ENCODE results near the gene DNASE1L3. TPM values are rescaled to one million over a fixed set of nuclear protein-coding genes. Genes with fewer than 3 reads are reported as not detected.

DNASE1L3 gene
- total RNA-seq, 2 donors from 2014 or later = 0.65 TPM; not detected in 1

DNA sequence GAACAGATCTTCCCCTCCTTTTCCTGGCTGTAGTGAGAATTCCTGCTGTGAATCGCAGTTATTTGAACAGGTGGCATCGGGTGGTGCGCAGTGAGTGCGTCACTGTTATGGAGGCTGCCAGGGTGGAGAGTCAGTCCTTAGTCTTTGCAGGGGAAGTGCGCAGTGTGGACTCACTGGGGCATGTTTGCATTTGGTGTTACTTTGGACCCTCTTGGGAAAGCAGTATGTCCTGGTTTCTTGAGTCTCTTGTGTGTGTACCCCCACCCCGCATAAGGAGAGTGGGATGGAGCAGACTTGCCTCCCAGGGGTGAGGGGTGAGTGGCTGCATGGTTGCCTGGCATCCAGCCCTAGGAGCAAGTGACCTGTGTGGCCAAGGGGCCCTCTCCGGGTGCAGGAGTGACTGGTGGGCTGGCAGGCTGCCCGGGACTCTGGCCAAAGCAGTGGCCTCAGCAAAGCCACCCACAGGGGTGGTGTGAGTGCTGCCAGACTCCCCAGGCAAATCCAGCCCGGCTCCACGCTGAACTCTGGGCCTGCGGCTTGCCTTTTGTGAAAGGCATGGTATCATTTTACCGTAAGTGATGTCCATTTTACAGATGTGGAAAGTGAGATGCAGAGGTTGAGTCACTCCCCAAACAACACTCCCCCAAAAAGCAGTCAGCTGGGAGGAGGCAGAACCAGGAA, 46.4 kb downstream of the DNASE1L3 start:
- no peak for DNase-seq
- Mint-ChIP-seq H3K36me3 (ENCODE audit: low read depth) (peaks cover 3% of the 10 kb centered on the region), H3K4me3 (no peak overlapping the region), H3K4me1 (peaks cover 2% of the 10 kb centered on the region), H3K27ac (no peak overlapping the region), H3K27me3 (no peaks in the 10 kb centered on the region)
- ATAC-seq = no peak
- H3K9me3 ChIP-seq (ENCODE audit: control insufficient read depth, low read length, poor library complexity, severe bottlenecking) = no peaks in the 10 kb centered on the region

DNA sequence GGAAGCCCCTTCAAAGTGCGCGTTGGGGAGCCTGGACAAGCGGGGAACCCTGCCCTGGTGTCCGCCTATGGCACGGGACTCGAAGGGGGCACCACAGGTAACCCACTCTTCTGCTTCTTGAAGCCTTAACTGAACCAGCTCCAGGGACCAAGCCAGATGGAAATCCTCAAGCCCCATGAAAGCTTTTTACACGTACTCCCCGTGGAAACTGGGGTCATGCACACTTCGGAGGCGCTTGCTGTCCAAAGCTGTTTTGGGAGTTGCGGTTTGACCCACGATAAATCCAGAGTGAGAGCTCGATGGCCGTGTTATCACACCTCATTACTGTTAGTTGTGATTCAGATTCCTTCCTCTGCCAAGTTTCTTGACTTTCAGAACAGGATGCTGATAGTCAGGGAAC, 47.5 kb downstream of the DNASE1L3 start:
- no peaks in the 10 kb centered on the region for H3K27me3 Mint-ChIP-seq
- ATAC-seq (no peak), DNase-seq (no peak)
- no peaks in the 10 kb centered on the region for H3K9me3 ChIP-seq (ENCODE audit: control insufficient read depth, low read length, poor library complexity, severe bottlenecking)
- no peak overlapping the region for H3K27ac Mint-ChIP-seq
- H3K4me1 Mint-ChIP-seq = peaks cover 2% of the 10 kb centered on the region
- peaks cover 3% of the 10 kb centered on the region for H3K36me3 Mint-ChIP-seq (ENCODE audit: low read depth)
- H3K4me3 Mint-ChIP-seq = no peak overlapping the region

DNA sequence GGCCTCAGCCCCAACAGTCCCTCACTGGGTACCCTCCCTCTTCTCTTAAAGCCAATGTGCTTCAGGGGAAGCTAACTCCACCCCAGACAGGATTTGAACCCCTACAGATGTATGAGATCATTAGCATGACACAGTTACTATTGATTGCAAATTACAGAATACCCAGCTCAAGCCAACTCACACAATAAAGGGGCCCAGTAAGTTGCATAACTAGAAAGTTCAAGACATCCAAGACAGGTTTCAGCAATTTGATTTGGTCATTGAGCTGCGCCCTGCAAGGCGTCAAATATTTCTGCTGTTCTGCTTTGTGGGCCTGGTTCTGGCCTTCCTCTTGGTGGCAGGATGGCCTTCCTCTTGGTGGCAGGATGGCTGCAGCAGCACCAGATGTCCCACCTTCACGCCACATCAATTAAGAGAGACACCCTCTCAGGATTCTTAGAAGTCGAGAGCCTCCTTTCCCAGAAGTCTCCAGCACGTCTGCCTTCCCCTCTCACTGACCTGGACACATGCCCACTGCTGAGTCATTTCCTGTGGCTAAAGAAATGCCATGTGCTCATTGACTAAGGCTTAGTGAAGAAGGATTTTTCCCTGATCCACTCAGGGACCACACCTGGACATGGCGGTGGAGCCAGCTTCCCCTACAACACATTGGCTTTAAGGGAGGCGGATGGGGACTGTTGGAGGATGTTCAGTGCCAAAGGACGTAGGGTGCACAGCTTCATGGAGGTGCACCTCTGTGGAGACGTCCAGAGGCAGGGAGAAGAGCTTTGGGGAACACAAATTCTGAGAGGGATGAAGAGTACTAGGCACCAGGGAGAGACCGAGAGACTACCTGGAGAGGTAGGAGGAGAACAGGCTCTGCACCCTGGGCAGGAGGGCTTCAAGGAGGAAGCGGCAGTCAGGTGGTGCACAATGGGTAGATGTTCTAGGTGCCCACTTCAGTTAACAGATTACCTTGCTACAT, 49.1 kb downstream of the DNASE1L3 start:
- Mint-ChIP-seq H3K36me3 (ENCODE audit: low read depth) (peaks cover 3% of the 10 kb centered on the region), H3K4me1 (no peaks in the 10 kb centered on the region), H3K4me3 (no peak overlapping the region), H3K27ac (no peak overlapping the region), H3K27me3 (no peaks in the 10 kb centered on the region)
- DNase-seq = no peak
- no peak for ATAC-seq
- H3K9me3 ChIP-seq (ENCODE audit: control insufficient read depth, low read length, poor library complexity, severe bottlenecking) = no peaks in the 10 kb centered on the region

DNA sequence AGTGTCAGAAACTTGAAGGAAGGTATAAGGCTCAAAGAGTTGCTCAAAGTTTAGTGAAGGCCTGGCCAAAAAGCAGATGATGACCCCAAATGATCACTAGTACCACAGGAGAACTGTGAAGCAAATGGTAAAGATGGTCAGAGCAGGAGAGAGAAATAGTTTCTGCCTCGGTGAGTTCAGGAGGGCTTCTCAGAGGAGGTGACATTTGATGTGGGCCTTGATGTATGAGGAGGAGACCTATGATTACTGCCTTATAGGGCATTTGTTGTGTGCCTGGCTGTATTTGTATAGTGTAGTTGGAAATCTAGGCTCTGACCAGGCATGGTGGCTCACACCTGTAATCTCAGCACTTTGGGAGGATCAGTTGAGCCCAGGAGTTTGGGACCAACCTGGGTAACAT, 50.4 kb downstream of the DNASE1L3 start:
- Mint-ChIP-seq H3K27ac (peak overlapping the region; percentile 39), H3K36me3 (ENCODE audit: low read depth) (peaks cover 3% of the 10 kb centered on the region), H3K4me3 (no peak overlapping the region), H3K4me1 (no peaks in the 10 kb centered on the region), H3K27me3 (no peaks in the 10 kb centered on the region)
- DNase-seq = no peak
- H3K9me3 ChIP-seq (ENCODE audit: control insufficient read depth, low read length, poor library complexity, severe bottlenecking) = no peaks in the 10 kb centered on the region
- no peak for ATAC-seq

DNA sequence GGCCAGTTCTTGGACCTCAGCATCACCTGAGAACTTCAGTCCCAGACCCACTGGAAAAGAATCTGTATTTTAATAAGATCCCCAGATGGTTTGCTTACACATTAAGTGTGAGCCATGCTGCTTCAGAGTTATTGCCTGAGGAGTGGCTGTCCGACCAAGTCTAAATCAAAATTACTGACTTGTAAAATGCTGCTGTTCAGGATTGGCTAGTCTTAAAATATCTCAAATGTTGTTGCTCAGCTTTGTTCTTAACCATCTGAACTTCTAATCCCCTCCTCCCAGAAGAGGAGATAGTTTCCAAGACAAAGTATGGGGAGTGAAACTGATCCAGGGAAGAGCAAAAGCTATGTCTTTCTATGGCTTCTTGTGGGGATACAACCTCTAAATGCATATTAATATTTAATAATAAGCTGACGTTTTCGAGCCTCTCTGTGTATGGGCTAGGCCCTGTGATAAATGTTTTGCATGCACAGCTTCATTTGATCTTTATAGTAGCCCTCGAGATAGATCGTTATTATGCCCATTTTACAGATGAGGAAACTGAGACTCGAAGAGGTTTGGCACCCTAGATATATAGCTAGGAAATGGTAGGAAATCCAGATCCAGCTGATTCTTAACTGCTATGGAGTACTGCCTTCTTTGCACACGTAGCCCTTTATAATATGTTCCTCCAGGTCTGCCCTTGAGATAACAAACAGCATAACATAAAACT, 52.2 kb downstream of the DNASE1L3 start:
- Mint-ChIP-seq H3K27me3 (no peaks in the 10 kb centered on the region), H3K4me1 (no peaks in the 10 kb centered on the region), H3K27ac (no peak overlapping the region), H3K4me3 (no peak overlapping the region), H3K36me3 (ENCODE audit: low read depth) (peaks cover 3% of the 10 kb centered on the region)
- no peak for ATAC-seq
- H3K9me3 ChIP-seq (ENCODE audit: control insufficient read depth, low read length, poor library complexity, severe bottlenecking) = no peaks in the 10 kb centered on the region
- DNase-seq = no peak

DNA sequence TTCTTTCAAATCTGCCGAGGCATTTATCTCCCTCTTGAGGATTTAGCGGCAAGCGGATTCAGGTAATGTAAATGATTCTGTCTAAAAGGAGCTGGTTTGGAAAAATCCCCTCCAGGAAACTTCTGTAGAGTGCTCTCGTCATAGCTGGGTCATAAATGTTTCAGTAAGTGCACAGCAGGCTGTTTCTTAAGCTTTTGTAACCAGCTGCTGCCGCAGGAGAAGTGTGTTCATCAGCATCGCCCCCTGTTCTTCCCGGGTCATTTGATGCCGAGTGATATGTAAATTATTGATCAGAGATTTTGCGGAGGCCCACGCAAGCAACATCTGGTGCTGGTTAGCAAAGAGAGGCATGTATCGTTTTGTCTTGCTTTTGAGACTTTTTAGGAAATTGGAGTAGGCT, 53.1 kb downstream of the DNASE1L3 start:
- DNase-seq (no peak), ATAC-seq (no peak)
- H3K36me3 Mint-ChIP-seq (ENCODE audit: low read depth) = peaks cover 5% of the 10 kb centered on the region
- H3K27ac Mint-ChIP-seq = no peak overlapping the region
- H3K9me3 ChIP-seq (ENCODE audit: control insufficient read depth, low read length, poor library complexity, severe bottlenecking) = no peaks in the 10 kb centered on the region
- H3K4me1 Mint-ChIP-seq = no peaks in the 10 kb centered on the region
- H3K4me3 Mint-ChIP-seq = no peak overlapping the region
- H3K27me3 Mint-ChIP-seq = no peaks in the 10 kb centered on the region

DNA sequence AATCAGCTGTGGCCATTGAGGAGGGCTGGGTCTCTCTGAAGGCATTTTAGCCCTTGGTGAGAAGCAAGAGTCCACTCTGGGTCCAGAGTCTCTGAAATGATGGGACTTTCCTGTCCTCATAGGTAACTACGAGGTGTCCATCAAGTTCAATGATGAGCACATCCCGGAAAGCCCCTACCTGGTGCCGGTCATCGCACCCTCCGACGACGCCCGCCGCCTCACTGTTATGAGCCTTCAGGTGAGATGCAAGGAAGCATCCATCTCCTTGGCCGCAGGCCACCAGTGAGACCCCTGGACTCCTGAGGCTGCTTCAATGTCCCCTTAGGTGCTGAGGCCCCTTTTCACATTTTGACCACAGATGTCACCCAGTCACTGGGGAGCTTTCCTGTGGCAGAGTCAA, 54.9 kb downstream of the DNASE1L3 start:
- H3K9me3 ChIP-seq (ENCODE audit: control insufficient read depth, low read length, poor library complexity, severe bottlenecking) = no peaks in the 10 kb centered on the region
- H3K27me3 Mint-ChIP-seq = no peaks in the 10 kb centered on the region
- DNase-seq = no peak
- no peak overlapping the region for H3K4me3 Mint-ChIP-seq
- no peak overlapping the region for H3K27ac Mint-ChIP-seq
- H3K4me1 Mint-ChIP-seq = no peaks in the 10 kb centered on the region
- no peak for ATAC-seq
- peaks cover 9% of the 10 kb centered on the region for H3K36me3 Mint-ChIP-seq (ENCODE audit: low read depth)

DNA sequence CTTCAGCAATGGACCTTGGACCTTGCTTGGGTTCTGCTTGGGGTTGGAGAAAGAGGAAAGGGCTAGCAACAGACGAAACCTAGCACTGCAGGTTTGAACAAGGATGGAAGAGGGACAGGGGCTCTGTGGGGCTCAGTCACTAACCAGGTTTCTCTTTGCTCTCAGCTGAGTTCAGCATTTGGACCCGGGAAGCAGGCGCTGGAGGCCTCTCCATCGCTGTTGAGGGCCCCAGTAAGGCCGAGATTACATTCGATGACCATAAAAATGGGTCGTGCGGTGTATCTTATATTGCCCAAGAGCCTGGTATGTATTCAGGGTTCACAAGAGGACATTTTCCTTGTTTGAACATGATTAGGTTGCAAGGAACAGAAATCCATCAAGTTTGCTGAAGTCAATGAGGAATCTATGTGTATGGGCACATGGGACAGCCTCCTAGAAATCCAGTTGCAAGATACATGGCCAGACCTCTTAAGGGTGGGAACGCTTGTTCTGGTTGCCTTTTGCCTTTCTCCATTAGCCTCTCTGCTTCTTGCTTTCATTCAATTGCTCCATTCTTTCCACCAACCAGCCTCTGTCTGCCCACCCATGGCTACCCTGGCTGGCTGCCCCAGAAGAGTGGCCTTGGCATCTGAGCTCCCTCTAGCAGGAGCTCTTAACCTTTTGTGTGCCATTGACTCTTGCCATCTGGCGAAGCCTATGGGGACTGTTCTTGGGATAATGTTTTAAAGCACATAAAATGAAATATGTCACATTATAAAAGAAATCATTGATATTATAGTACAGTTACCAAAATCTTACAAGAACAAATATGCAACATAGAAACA, 55.9 kb downstream of the DNASE1L3 start:
- peaks cover 7% of the 10 kb centered on the region for H3K36me3 Mint-ChIP-seq (ENCODE audit: low read depth)
- H3K4me1 Mint-ChIP-seq = no peaks in the 10 kb centered on the region
- ATAC-seq (no peak), DNase-seq (no peak)
- H3K27ac Mint-ChIP-seq = no peak overlapping the region
- H3K27me3 Mint-ChIP-seq = no peaks in the 10 kb centered on the region
- H3K9me3 ChIP-seq (ENCODE audit: control insufficient read depth, low read length, poor library complexity, severe bottlenecking) = no peaks in the 10 kb centered on the region
- no peak overlapping the region for H3K4me3 Mint-ChIP-seq

DNA sequence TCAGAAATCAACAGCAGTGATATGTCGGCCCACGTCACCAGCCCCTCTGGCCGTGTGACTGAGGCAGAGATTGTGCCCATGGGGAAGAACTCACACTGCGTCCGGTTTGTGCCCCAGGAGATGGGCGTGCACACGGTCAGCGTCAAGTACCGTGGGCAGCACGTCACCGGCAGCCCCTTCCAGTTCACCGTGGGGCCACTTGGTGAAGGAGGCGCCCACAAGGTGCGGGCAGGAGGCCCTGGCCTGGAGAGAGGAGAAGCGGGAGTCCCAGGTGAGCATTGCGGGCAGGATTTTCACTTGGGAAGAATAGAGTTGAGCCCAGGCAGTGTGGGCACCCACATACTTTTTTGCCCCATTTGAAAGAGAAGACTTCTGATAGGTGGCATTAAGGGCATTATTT, 57.4 kb downstream of the DNASE1L3 start:
- H3K27ac Mint-ChIP-seq = no peak overlapping the region
- H3K4me1 Mint-ChIP-seq = no peaks in the 10 kb centered on the region
- no peak overlapping the region for H3K4me3 Mint-ChIP-seq
- ATAC-seq (no peak), DNase-seq (no peak)
- no peaks in the 10 kb centered on the region for H3K9me3 ChIP-seq (ENCODE audit: control insufficient read depth, low read length, poor library complexity, severe bottlenecking)
- no peaks in the 10 kb centered on the region for H3K27me3 Mint-ChIP-seq
- H3K36me3 Mint-ChIP-seq (ENCODE audit: low read depth) = peaks cover 10% of the 10 kb centered on the region

DNA sequence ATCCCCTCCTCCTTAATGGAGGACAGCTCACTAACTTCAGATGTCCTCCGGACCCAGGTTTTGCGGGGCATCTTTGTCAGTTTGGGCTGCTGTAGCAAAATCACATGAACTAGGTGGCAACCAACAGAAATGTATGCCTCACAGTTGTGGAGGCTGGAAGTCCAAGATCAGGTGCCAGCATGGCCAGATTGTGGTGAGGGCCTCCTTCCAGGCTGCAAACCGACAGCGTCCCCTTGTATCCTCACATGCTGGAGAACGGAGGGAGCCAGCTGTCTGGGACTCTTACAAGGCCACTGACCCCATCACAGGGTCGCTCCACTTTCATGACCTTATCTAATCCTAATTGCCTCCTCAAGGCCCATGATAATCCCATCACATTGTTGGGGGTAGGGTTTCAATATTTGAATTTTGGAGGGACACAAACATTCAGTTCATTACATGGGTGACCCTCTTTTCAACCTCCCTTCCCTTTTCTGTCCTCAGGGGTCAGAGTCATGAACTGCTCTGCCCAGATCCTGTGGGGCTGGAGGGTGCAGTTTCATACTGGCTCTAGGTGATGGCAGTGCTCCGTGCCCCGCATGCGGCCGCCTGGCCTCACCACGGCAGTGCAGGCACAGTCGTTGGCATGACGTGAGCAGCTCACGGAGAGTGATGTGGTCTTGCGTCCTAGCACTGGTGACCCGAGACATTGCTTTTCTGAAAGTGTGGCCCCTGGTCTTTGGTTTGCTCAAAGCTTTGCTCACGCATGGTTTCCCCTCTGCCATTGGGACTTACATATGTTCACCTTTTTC, 58.4 kb downstream of the DNASE1L3 start:
- no peaks in the 10 kb centered on the region for H3K9me3 ChIP-seq (ENCODE audit: control insufficient read depth, low read length, poor library complexity, severe bottlenecking)
- Mint-ChIP-seq H3K4me3 (no peak overlapping the region), H3K27ac (no peak overlapping the region), H3K4me1 (no peaks in the 10 kb centered on the region), H3K36me3 (ENCODE audit: low read depth) (peaks cover 10% of the 10 kb centered on the region), H3K27me3 (no peaks in the 10 kb centered on the region)
- ATAC-seq (no peak), DNase-seq (no peak)

DNA sequence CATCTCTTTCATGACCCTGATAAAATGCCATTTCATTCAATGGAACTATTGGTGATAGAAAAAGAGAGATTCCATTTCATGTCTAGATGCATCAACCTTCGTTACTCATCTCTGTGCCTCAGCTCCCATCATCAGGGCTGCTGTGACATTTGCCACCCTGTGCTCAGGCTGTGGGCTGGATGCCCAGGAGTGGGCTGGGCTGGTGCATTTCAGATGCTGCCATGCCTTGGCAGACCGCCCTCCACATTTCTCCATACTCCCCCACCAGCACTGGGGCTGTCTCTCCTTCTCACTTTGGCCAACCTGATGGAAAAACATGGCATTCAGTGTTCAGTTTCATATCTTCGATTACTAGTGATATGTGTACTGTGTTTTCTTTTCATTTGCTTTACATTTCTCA, 59.1 kb downstream of the DNASE1L3 start:
- H3K4me1 Mint-ChIP-seq = no peaks in the 10 kb centered on the region
- H3K36me3 Mint-ChIP-seq (ENCODE audit: low read depth) = peaks cover 13% of the 10 kb centered on the region
- H3K4me3 Mint-ChIP-seq = no peak overlapping the region
- H3K27me3 Mint-ChIP-seq = no peaks in the 10 kb centered on the region
- H3K27ac Mint-ChIP-seq = no peak overlapping the region
- H3K9me3 ChIP-seq (ENCODE audit: control insufficient read depth, low read length, poor library complexity, severe bottlenecking) = no peaks in the 10 kb centered on the region
- DNase-seq = no peak
- no peak for ATAC-seq

DNA sequence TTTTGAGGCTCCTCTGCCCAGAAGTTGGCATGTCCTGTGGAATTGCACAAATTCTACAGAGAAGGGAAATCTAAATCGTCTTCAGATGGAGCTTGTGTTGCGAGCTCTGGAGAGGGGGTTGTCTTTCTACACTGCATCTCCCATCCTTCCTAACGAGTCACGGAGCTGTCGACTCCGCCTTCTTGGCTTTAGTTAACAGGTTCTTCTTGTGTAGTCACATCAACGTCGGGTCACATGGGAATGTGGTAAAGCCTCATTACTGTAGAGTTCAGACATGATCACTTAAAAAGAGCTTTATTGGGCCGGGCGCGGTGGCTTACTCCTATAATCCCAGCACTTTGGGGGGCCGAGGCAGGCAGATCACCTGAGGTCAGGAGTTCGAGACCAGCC, 60.0 kb downstream of the DNASE1L3 start:
- DNase-seq = no peak
- H3K36me3 Mint-ChIP-seq (ENCODE audit: low read depth) = peaks cover 13% of the 10 kb centered on the region
- H3K4me3 Mint-ChIP-seq = no peak overlapping the region
- H3K27me3 Mint-ChIP-seq = no peaks in the 10 kb centered on the region
- H3K9me3 ChIP-seq (ENCODE audit: control insufficient read depth, low read length, poor library complexity, severe bottlenecking) = no peaks in the 10 kb centered on the region
- no peaks in the 10 kb centered on the region for H3K4me1 Mint-ChIP-seq
- ATAC-seq = no peak
- no peak overlapping the region for H3K27ac Mint-ChIP-seq
